ENCODE data around the gene SPINT2.
A peak's percentile ranks its signal among the peaks of the same experiment; 100 is the strongest.
"Not testable (repeated sequence)": the region's sequence is repeated elsewhere in the genome, so short reads cannot be mapped to it uniquely, and the experiment has no call there.

SPINT2 gene

GRCh38 chr19:38239816-38240215 is 24.6 kb upstream of the SPINT2 start:
- no peak for DNase-seq (ENCODE audit: low spot score)

GRCh38 chr19:38243279-38243673 is 21.1 kb upstream of the SPINT2 start:
- no peak for DNase-seq (ENCODE audit: low spot score)

GRCh38 chr19:38245826-38246498 is 18.4 kb upstream of the SPINT2 start:
- no peak for DNase-seq (ENCODE audit: low spot score)

- DNase-seq (ENCODE audit: low spot score), result no peak
Observed at GRCh38 chr19:38247126-38247525, 17.2 kb upstream of the SPINT2 start.

GRCh38 chr19:38247734-38248268 is 16.6 kb upstream of the SPINT2 start:
- DNase-seq (ENCODE audit: low spot score), result no peak

- DNase-seq (ENCODE audit: low spot score), result no peak
Observed at GRCh38 chr19:38248421-38248820, 16.0 kb upstream of the SPINT2 start.

GRCh38 chr19:38250428-38250820 is 13.9 kb upstream of the SPINT2 start:
- no peak for DNase-seq (ENCODE audit: low spot score)

GRCh38 chr19:38250821-38251563 is 13.4 kb upstream of the SPINT2 start:
- DNase-seq (ENCODE audit: low spot score), result no peak

- no peak for DNase-seq (ENCODE audit: low spot score)
Observed at GRCh38 chr19:38251564-38252051, 12.8 kb upstream of the SPINT2 start.

- DNase-seq (ENCODE audit: low spot score), result no peak
Observed at GRCh38 chr19:38252385-38252784, 12.0 kb upstream of the SPINT2 start.

- DNase-seq (ENCODE audit: low spot score), result no peak
Observed at GRCh38 chr19:38252941-38253691, 11.3 kb upstream of the SPINT2 start.

- DNase-seq (ENCODE audit: low spot score), result no peak
Observed at GRCh38 chr19:38253788-38254187, 10.6 kb upstream of the SPINT2 start.

- no peak for DNase-seq (ENCODE audit: low spot score)
Observed at GRCh38 chr19:38255383-38256014, 8.9 kb upstream of the SPINT2 start.

GRCh38 chr19:38261942-38262341 is 2.4 kb upstream of the SPINT2 start:
- not testable (repeated sequence) for DNase-seq (ENCODE audit: low spot score)

- no peak for DNase-seq (ENCODE audit: low spot score)
Observed at GRCh38 chr19:38262585-38263268, 1.6 kb upstream of the SPINT2 start.

GRCh38 chr19:38263689-38264485 is 486 bp upstream of the SPINT2 start:
- DNase-seq (ENCODE audit: low spot score), result peak; percentile 39

- no peak for DNase-seq (ENCODE audit: low spot score)
Observed at GRCh38 chr19:38265213-38265861, 964 bp downstream of the SPINT2 start.

- DNase-seq (ENCODE audit: low spot score), result no peak
Observed at GRCh38 chr19:38265921-38266429, 1.6 kb downstream of the SPINT2 start.

GRCh38 chr19:38266981-38267597 is 2.7 kb downstream of the SPINT2 start:
- no peak for DNase-seq (ENCODE audit: low spot score)
